ENCODE measurements around the gene NFIC.

NFIC gene

GRCh38 chr19:3493651-3494050, 127.3 kb downstream of the NFIC start:
- TF ChIP-seq CTCF (IDR thresholded peaks at IDR 0.05; ENCODE audit: insufficient read depth, low read length, poor library complexity, severe bottlenecking) = no peak
- DNase-seq (ENCODE audit: extremely low read depth, insufficient read length) = no peak
- no peak overlapping the region for H3K4me3 ChIP-seq (replicated peaks; ENCODE audit: low read depth, low read length)

GRCh38 chr19:3494051-3494450, 127.7 kb downstream of the NFIC start:
- Histone ChIP-seq H3K4me3 (replicated peaks; ENCODE audit: low read depth, low read length) (no peak overlapping the region), H3K27me3 (replicated peaks; ENCODE audit: control insufficient read depth, insufficient read depth, low read length) (no peaks in the 10 kb centered on the region), H3K36me3 (ENCODE audit: control insufficient read depth, insufficient read depth, low read length) (peaks cover 14% of the 10 kb centered on the region)
- DNase-seq (ENCODE audit: extremely low read depth, insufficient read length) = no peak
- no peak for TF ChIP-seq CTCF (IDR thresholded peaks at IDR 0.05; ENCODE audit: insufficient read depth, low read length, poor library complexity, severe bottlenecking)

More at GRCh38 chr19:3493651-3494050, 127.3 kb downstream of the NFIC start:
- Histone ChIP-seq H3K36me3 (ENCODE audit: control insufficient read depth, insufficient read depth, low read length) (peaks cover 14% of the 10 kb centered on the region), H3K27me3 (replicated peaks; ENCODE audit: control insufficient read depth, insufficient read depth, low read length) (no peaks in the 10 kb centered on the region)

DNA sequence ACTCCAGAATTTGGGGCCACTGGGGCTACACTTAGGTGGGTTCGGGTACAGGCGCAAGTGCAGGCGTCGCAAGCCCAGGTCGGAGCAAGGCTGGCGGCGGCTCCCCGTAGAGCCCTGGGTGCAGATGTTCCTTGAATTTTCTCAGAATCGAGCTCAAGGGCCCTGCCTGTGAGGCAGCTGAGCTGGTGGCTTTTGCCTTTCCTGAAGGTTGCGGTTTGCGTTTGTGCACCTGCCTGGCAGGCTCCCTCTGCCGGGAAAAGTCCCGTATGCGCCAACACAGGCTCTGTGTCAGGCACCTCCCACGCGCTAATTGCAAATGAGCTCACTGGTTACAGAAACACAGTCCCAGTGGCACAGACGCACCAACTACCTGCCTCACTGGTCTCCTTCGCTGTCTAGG, 128.2 kb downstream of the NFIC start:
- H3K27me3 ChIP-seq (replicated peaks; ENCODE audit: control insufficient read depth, insufficient read depth, low read length) = no peaks in the 10 kb centered on the region
- TF ChIP-seq CTCF (IDR thresholded peaks at IDR 0.05; ENCODE audit: insufficient read depth, low read length, poor library complexity, severe bottlenecking) = peak; percentile 9
- H3K36me3 ChIP-seq (ENCODE audit: control insufficient read depth, insufficient read depth, low read length) = peaks cover 14% of the 10 kb centered on the region
- no peak for DNase-seq (ENCODE audit: extremely low read depth, insufficient read length)
- no peak overlapping the region for H3K4me3 ChIP-seq (replicated peaks; ENCODE audit: low read depth, low read length)

DNA sequence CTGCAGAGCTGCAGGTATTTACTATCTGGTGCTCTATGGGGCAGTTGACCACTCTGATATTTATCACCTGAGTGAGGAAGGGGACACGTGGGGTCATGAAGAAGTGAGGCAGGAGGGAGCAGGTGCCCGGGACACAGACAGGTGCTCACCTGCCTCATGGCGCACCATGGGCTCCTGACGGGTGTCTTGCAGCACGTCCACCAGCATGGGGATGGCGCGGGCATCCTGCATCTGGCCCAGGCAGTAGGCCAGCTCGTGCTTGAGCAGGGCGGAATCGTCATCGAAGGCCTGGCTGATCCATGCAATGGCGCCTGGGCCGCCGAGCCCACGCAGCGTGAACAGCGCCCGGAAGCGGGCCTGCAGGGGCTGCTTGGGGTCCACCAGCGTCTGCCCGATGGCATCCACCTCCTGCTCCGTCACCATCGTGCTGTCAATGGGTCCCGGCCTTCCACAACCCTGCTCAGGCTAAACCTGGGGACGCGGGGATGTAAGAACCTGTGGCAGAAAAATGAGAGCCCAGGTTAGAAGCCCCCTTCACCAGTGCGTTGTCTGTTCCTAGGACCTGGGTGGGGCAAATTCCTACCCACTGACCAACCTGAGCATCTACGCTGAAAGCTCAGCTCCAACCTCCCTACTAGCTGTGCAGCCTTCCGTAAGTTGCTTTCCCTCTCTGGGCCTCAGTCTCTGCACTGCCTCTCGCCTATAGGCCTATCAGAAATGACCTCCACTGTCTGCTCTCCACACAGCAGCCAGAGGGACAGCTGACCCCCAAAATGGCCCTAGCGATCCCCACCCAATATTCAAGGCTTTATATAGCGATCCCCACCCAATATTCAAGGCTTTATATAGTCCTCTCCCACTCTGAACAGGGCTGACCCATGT, 130.2 kb downstream of the NFIC start:
- Histone ChIP-seq H3K27me3 (replicated peaks; ENCODE audit: control insufficient read depth, insufficient read depth, low read length) (no peaks in the 10 kb centered on the region), H3K36me3 (ENCODE audit: control insufficient read depth, insufficient read depth, low read length) (peaks cover 12% of the 10 kb centered on the region), H3K4me3 (replicated peaks; ENCODE audit: low read depth, low read length) (no peak overlapping the region)
- no peak for DNase-seq (ENCODE audit: extremely low read depth, insufficient read length)
- TF ChIP-seq CTCF (IDR thresholded peaks at IDR 0.05; ENCODE audit: insufficient read depth, low read length, poor library complexity, severe bottlenecking) = no peak

GRCh38 chr19:3497757-3498520, 131.6 kb downstream of the NFIC start:
- no peak for TF ChIP-seq CTCF (IDR thresholded peaks at IDR 0.05; ENCODE audit: insufficient read depth, low read length, poor library complexity, severe bottlenecking)
- H3K4me3 ChIP-seq (replicated peaks; ENCODE audit: low read depth, low read length) = no peak overlapping the region
- no peaks in the 10 kb centered on the region for H3K27me3 ChIP-seq (replicated peaks; ENCODE audit: control insufficient read depth, insufficient read depth, low read length)
- H3K36me3 ChIP-seq (ENCODE audit: control insufficient read depth, insufficient read depth, low read length) = peaks cover 6% of the 10 kb centered on the region
- no peak for DNase-seq (ENCODE audit: extremely low read depth, insufficient read length)
